ENCODE measurements around the gene IGSF21. TPM values are rescaled to one million over a fixed set of nuclear protein-coding genes. Genes with fewer than 3 reads are reported as not detected.

Gene IGSF21
- total RNA-seq, 2 experiments from 2014 or later, result not detected

- H3K27me3 Mint-ChIP-seq (ENCODE audit: low read depth), result peaks cover 12% of the 10 kb centered on the region
- no peak overlapping the region for H3K4me3 Mint-ChIP-seq
- no peaks in the 10 kb centered on the region for H3K36me3 Mint-ChIP-seq (ENCODE audit: low read depth)
- CTCF ChIA-PET, result no interaction called here
- DNase-seq, result no peak
- no peak overlapping the region for H3K27ac Mint-ChIP-seq
- intact Hi-C loops (cut with micrococcal nuclease), result no loop called here
- H3K4me1 Mint-ChIP-seq (ENCODE audit: low read depth), result no peaks in the 10 kb centered on the region
- H3K9me3 Mint-ChIP-seq, result no peaks in the 10 kb centered on the region
These were observed 296.9 kb downstream of the IGSF21 start for GRCh38 chr1:18404460-18404859.

- Mint-ChIP-seq H3K27ac (no peak overlapping the region), H3K4me1 (ENCODE audit: low read depth) (no peaks in the 10 kb centered on the region), H3K27me3 (ENCODE audit: low read depth) (peaks cover 12% of the 10 kb centered on the region), H3K9me3 (peaks cover 13% of the 10 kb centered on the region), H3K4me3 (no peak overlapping the region), H3K36me3 (ENCODE audit: low read depth) (no peaks in the 10 kb centered on the region)
- CTCF ChIA-PET, result no interaction called here
- intact Hi-C loops (cut with micrococcal nuclease), result no loop called here
- DNase-seq, result no peak
These were observed 299.8 kb downstream of the IGSF21 start for GRCh38 chr1:18407166-18408045.

- no peak overlapping the region for H3K27ac Mint-ChIP-seq
- H3K9me3 Mint-ChIP-seq, result peaks cover 13% of the 10 kb centered on the region
- no peaks in the 10 kb centered on the region for H3K4me1 Mint-ChIP-seq (ENCODE audit: low read depth)
- CTCF ChIA-PET, result no interaction called here
- intact Hi-C loops (cut with micrococcal nuclease), result no loop called here
- no peaks in the 10 kb centered on the region for H3K36me3 Mint-ChIP-seq (ENCODE audit: low read depth)
- no peak for DNase-seq
- no peak overlapping the region for H3K4me3 Mint-ChIP-seq
- H3K27me3 Mint-ChIP-seq (ENCODE audit: low read depth), result peaks cover 6% of the 10 kb centered on the region
These were observed 301.2 kb downstream of the IGSF21 start for GRCh38 chr1:18408656-18409370.

GRCh38 chr1:18409609-18410237, 302.1 kb downstream of the IGSF21 start:
- intact Hi-C loops (cut with micrococcal nuclease), result no loop called here
- Mint-ChIP-seq H3K36me3 (ENCODE audit: low read depth) (no peaks in the 10 kb centered on the region), H3K4me3 (no peak overlapping the region), H3K9me3 (peaks cover 13% of the 10 kb centered on the region), H3K27ac (no peak overlapping the region), H3K4me1 (ENCODE audit: low read depth) (no peaks in the 10 kb centered on the region), H3K27me3 (ENCODE audit: low read depth) (peaks cover 11% of the 10 kb centered on the region)
- DNase-seq, result no peak
- CTCF ChIA-PET, result no interaction called here

GRCh38 chr1:18410407-18410806, 302.8 kb downstream of the IGSF21 start:
- H3K4me1 Mint-ChIP-seq (ENCODE audit: low read depth), result no peaks in the 10 kb centered on the region

GRCh38 chr1:18411321-18411720, 303.7 kb downstream of the IGSF21 start:
- CTCF ChIA-PET, result no interaction called here
- no peaks in the 10 kb centered on the region for H3K36me3 Mint-ChIP-seq (ENCODE audit: low read depth)
- H3K4me3 Mint-ChIP-seq, result no peak overlapping the region
- no peaks in the 10 kb centered on the region for H3K4me1 Mint-ChIP-seq (ENCODE audit: low read depth)
- peaks cover 7% of the 10 kb centered on the region for H3K27me3 Mint-ChIP-seq (ENCODE audit: low read depth)
- no peak for DNase-seq
- no peak overlapping the region for H3K27ac Mint-ChIP-seq
- intact Hi-C loops (cut with micrococcal nuclease), result no loop called here
- peaks cover 13% of the 10 kb centered on the region for H3K9me3 Mint-ChIP-seq

More at GRCh38 chr1:18410407-18410806, 302.8 kb downstream of the IGSF21 start:
- CTCF ChIA-PET, result no interaction called here
- Mint-ChIP-seq H3K27me3 (ENCODE audit: low read depth) (peaks cover 11% of the 10 kb centered on the region), H3K36me3 (ENCODE audit: low read depth) (no peaks in the 10 kb centered on the region), H3K9me3 (peaks cover 13% of the 10 kb centered on the region), H3K4me3 (no peak overlapping the region), H3K27ac (no peak overlapping the region)
- DNase-seq, result no peak
- intact Hi-C loops (cut with micrococcal nuclease), result no loop called here

- Mint-ChIP-seq H3K4me1 (ENCODE audit: low read depth) (no peaks in the 10 kb centered on the region), H3K4me3 (no peak overlapping the region), H3K36me3 (ENCODE audit: low read depth) (no peaks in the 10 kb centered on the region), H3K9me3 (peaks cover 13% of the 10 kb centered on the region), H3K27ac (no peak overlapping the region), H3K27me3 (ENCODE audit: low read depth) (peaks cover 7% of the 10 kb centered on the region)
- intact Hi-C loops (cut with micrococcal nuclease), result no loop called here
- no peak for DNase-seq
- CTCF ChIA-PET, result no interaction called here
These were observed 304.4 kb downstream of the IGSF21 start for GRCh38 chr1:18411820-18412641.

GRCh38 chr1:18412882-18413353, 305.3 kb downstream of the IGSF21 start:
- CTCF ChIA-PET, result no interaction called here
- Mint-ChIP-seq H3K4me3 (no peak overlapping the region), H3K27ac (no peak overlapping the region), H3K36me3 (ENCODE audit: low read depth) (no peaks in the 10 kb centered on the region), H3K4me1 (ENCODE audit: low read depth) (no peaks in the 10 kb centered on the region), H3K27me3 (ENCODE audit: low read depth) (peaks cover 9% of the 10 kb centered on the region), H3K9me3 (peaks cover 13% of the 10 kb centered on the region)
- no peak for DNase-seq
- intact Hi-C loops (cut with micrococcal nuclease), result no loop called here

GRCh38 chr1:18413541-18414305, 306.1 kb downstream of the IGSF21 start:
- no peak for DNase-seq
- CTCF ChIA-PET, result no interaction called here
- no peaks in the 10 kb centered on the region for H3K36me3 Mint-ChIP-seq (ENCODE audit: low read depth)
- intact Hi-C loops (cut with micrococcal nuclease), result no loop called here
- no peaks in the 10 kb centered on the region for H3K4me1 Mint-ChIP-seq (ENCODE audit: low read depth)
- no peak overlapping the region for H3K27ac Mint-ChIP-seq
- no peak overlapping the region for H3K4me3 Mint-ChIP-seq
- H3K9me3 Mint-ChIP-seq, result peaks cover 13% of the 10 kb centered on the region
- H3K27me3 Mint-ChIP-seq (ENCODE audit: low read depth), result peaks cover 11% of the 10 kb centered on the region

- CTCF ChIA-PET, result no interaction called here
- H3K27ac Mint-ChIP-seq, result no peak overlapping the region
- H3K4me3 Mint-ChIP-seq, result no peak overlapping the region
- peaks cover 13% of the 10 kb centered on the region for H3K9me3 Mint-ChIP-seq
- no peak for DNase-seq
- H3K4me1 Mint-ChIP-seq (ENCODE audit: low read depth), result no peaks in the 10 kb centered on the region
- H3K36me3 Mint-ChIP-seq (ENCODE audit: low read depth), result no peaks in the 10 kb centered on the region
- H3K27me3 Mint-ChIP-seq (ENCODE audit: low read depth), result peaks cover 11% of the 10 kb centered on the region
- intact Hi-C loops (cut with micrococcal nuclease), result no loop called here
These were observed 306.7 kb downstream of the IGSF21 start for GRCh38 chr1:18414321-18414720.

- H3K4me1 Mint-ChIP-seq (ENCODE audit: low read depth), result no peaks in the 10 kb centered on the region
- no peak overlapping the region for H3K4me3 Mint-ChIP-seq
- H3K27ac Mint-ChIP-seq, result no peak overlapping the region
- H3K9me3 Mint-ChIP-seq, result peaks cover 13% of the 10 kb centered on the region
- DNase-seq, result no peak
- H3K27me3 Mint-ChIP-seq (ENCODE audit: low read depth), result peaks cover 11% of the 10 kb centered on the region
- intact Hi-C loops (cut with micrococcal nuclease), result no loop called here
- CTCF ChIA-PET, result no interaction called here
- H3K36me3 Mint-ChIP-seq (ENCODE audit: low read depth), result no peaks in the 10 kb centered on the region
These were observed 307.4 kb downstream of the IGSF21 start for GRCh38 chr1:18414872-18415447.

Measured in activated naive CD4-positive, alpha-beta T cell treated with anti-CD3 and anti-CD28 coated beads for 36 hours (primary cell).